Prostate gland (tissue), 2 donors: ENCODE data around the gene SDC3.

Experiments used
- POLR2AphosphoS5 ChIP-seq: sonication (generic); formaldehyde crosslinking; IDR thresholded peaks from one replicate; pipeline ENCODE4 v1.6.1; 2017; ENCODE audit warnings: antibody characterized with exemption
- TF ChIP-seq, protein P1 (sequence below), 4 experiments: fragments of 200-600 bp in 2 of 4; fragments of 450-650 bp in 2 of 4; sonication (generic) in 2 of 4; IDR thresholded peaks; 1 replicate in 3 of 4; 2 replicates in 1 of 4; pipeline ENCODE4 v1.5.1; 2016 to 2019; ENCODE audit warnings: antibody characterized with exemption in 4 of 4, mild to moderate bottlenecking in 2 of 4, moderate library complexity in 2 of 4

DNA sequence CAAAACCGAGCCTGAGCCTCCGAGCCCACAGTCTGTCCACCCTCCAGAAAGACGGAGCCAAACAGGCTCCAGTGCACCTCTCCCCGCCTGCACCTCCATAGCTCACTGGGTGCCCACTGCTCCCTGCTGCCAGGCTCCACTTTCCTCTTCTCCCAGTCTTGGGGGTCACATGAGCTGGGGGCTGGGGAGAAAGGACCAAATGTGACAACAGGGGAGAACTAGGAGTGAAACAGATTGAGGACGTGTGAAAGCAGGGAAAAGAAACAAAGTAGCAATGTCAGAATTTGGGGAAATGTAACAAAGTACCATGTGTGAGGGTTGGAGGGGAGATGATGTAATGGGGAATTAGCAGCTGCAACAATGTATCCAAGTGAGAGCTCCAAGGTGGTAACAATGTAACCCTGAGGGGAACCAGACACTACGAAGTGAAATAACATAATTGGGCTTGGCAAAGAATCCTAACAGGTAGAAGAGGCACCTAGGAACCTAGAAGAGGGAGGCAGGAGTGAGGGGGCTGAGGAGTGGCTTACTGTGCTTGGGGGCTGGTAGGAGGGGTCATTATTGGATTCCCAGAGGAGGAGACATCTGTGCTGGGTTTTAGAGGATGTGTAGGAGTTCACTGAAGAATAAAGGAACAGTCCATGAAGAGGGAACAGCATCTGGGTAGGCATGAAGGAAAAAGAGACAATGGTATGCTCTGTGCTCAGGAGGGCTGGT is 12.5 kb downstream of the SDC3 start:
- TF ChIP-seq, protein P1, sequence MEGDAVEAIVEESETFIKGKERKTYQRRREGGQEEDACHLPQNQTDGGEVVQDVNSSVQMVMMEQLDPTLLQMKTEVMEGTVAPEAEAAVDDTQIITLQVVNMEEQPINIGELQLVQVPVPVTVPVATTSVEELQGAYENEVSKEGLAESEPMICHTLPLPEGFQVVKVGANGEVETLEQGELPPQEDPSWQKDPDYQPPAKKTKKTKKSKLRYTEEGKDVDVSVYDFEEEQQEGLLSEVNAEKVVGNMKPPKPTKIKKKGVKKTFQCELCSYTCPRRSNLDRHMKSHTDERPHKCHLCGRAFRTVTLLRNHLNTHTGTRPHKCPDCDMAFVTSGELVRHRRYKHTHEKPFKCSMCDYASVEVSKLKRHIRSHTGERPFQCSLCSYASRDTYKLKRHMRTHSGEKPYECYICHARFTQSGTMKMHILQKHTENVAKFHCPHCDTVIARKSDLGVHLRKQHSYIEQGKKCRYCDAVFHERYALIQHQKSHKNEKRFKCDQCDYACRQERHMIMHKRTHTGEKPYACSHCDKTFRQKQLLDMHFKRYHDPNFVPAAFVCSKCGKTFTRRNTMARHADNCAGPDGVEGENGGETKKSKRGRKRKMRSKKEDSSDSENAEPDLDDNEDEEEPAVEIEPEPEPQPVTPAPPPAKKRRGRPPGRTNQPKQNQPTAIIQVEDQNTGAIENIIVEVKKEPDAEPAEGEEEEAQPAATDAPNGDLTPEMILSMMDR (IDR thresholded peaks at IDR 0.05): no peak
- TF ChIP-seq POLR2AphosphoS5: no peak
